H9 (cell line): ENCODE results near the gene HPGDS. TPM values are rescaled to one million over a fixed set of nuclear protein-coding genes. Genes with fewer than 3 reads are reported as not detected.

Source experiments
- DNase-seq: peaks from one replicate; pipeline ENCODE4 v3.0.0-alpha.2; 2017
- H2AFZ ChIP-seq: one replicate; pipeline ENCODE4 v1.6.1; 2013; ENCODE audit warnings: mild to moderate bottlenecking, low read length, control low read depth, moderate library complexity
- H2AK5ac ChIP-seq: 2 replicates; pipeline ENCODE4 v1.6.1; 2013; ENCODE audit warnings: low read length, control low read depth, mixed read lengths; ENCODE audit not compliant: insufficient read length
- H2BK120ac ChIP-seq: one replicate; pipeline ENCODE4 v1.6.1; 2013; ENCODE audit warnings: low read depth, mild to moderate bottlenecking, low read length, control low read depth, inconsistent platforms; ENCODE audit not compliant: poor library complexity, severe bottlenecking
- H2BK12ac ChIP-seq: 2 replicates; pipeline ENCODE4 v1.6.1; 2013; ENCODE audit warnings: low read length, control low read depth, mixed read lengths, low read depth; ENCODE audit not compliant: insufficient read length
- H2BK15ac ChIP-seq: 2 replicates; pipeline ENCODE4 v1.6.1; 2013; ENCODE audit warnings: low read depth, low read length, control low read depth
- H2BK20ac ChIP-seq: one replicate; pipeline ENCODE4 v1.6.1; 2013; ENCODE audit warnings: low read depth, mild to moderate bottlenecking, low read length, control low read depth, inconsistent platforms; ENCODE audit not compliant: poor library complexity, severe bottlenecking
- H2BK5ac ChIP-seq: 2 replicates; pipeline ENCODE4 v1.6.1; 2013; ENCODE audit warnings: low read length, control low read depth, mixed read lengths; ENCODE audit not compliant: insufficient read length
- H3K14ac ChIP-seq: 2 replicates; pipeline ENCODE4 v1.6.1; 2013; ENCODE audit warnings: low read length, control low read depth; ENCODE audit not compliant: insufficient read depth
- H3K18ac ChIP-seq: 2 replicates; pipeline ENCODE4 v1.6.1; 2013; ENCODE audit warnings: low read depth, mild to moderate bottlenecking, mixed read lengths, low read length, control low read depth; ENCODE audit not compliant: insufficient read length
- H3K23ac ChIP-seq: 2 replicates; pipeline ENCODE4 v1.6.1; 2013; ENCODE audit warnings: low read length, control low read depth, mixed read lengths, low read depth; ENCODE audit not compliant: insufficient read length
- H3K23me2 ChIP-seq: 2 replicates; pipeline ENCODE4 v1.6.1; 2013; ENCODE audit warnings: low read depth, mild to moderate bottlenecking, mixed read lengths, low read length, control low read depth; ENCODE audit not compliant: insufficient read length, poor library complexity, severe bottlenecking
- H3K27ac ChIP-seq: 2 replicates; pipeline ENCODE4 v1.5.1; 2013; ENCODE audit warnings: low read length, control low read depth, mixed read lengths, low read depth; ENCODE audit not compliant: insufficient read length
- H3K27me3 ChIP-seq: 2 replicates; pipeline ENCODE4 v1.6.1; 2013; ENCODE audit warnings: low read length, control low read depth, inconsistent platforms; ENCODE audit not compliant: insufficient read depth
- H3K4ac ChIP-seq: 2 replicates; pipeline ENCODE4 v1.6.1; 2013; ENCODE audit warnings: low read depth, mild to moderate bottlenecking, control low read depth, inconsistent platforms, low read length, moderate library complexity
- H3K4me1 ChIP-seq: 2 replicates; pipeline ENCODE4 v1.6.1; 2013; ENCODE audit warnings: low read length, control low read depth, inconsistent platforms; ENCODE audit not compliant: insufficient read depth
- H3K4me2 ChIP-seq: 2 replicates; pipeline ENCODE4 v1.6.1; 2013; ENCODE audit warnings: low read length, control low read depth, mixed read lengths; ENCODE audit not compliant: insufficient read length, insufficient read depth
- H3K56ac ChIP-seq: 2 replicates; pipeline ENCODE4 v1.6.1; 2013; ENCODE audit warnings: low read depth, mild to moderate bottlenecking, mixed read lengths, low read length, control low read depth; ENCODE audit not compliant: insufficient read length
- H3K79me1 ChIP-seq: 2 replicates; pipeline ENCODE4 v1.6.1; 2013; ENCODE audit warnings: low read depth, mild to moderate bottlenecking, moderate library complexity, low read length, control low read depth, inconsistent platforms; ENCODE audit not compliant: insufficient read depth, poor library complexity, severe bottlenecking
- H3K79me2 ChIP-seq: 2 replicates; pipeline ENCODE4 v1.6.1; 2013; ENCODE audit warnings: low read length, control low read depth, inconsistent platforms; ENCODE audit not compliant: insufficient read depth
- H3K9ac ChIP-seq: 2 replicates; pipeline ENCODE4 v1.6.1; 2013; ENCODE audit warnings: low read length, control low read depth, mixed read lengths; ENCODE audit not compliant: insufficient read length; ENCODE audit errors: extremely low read depth
- H3K9me3 ChIP-seq: one replicate; pipeline ENCODE4 v1.6.1; 2013; ENCODE audit warnings: low read depth, low read length, inconsistent platforms; ENCODE audit not compliant: control insufficient read depth
- H3T11ph ChIP-seq: one replicate; pipeline ENCODE4 v1.6.1; 2013; ENCODE audit warnings: mild to moderate bottlenecking, low read length, control low read depth, inconsistent platforms
- H4K20me1 ChIP-seq: one replicate; pipeline ENCODE4 v1.6.1; 2013; ENCODE audit not compliant: control insufficient read depth, insufficient read length, insufficient read depth
- H4K5ac ChIP-seq: 2 replicates; pipeline ENCODE4 v1.6.1; 2013; ENCODE audit warnings: low read depth, mild to moderate bottlenecking, mixed read lengths, low read length, control low read depth; ENCODE audit not compliant: insufficient read length
- H4K8ac ChIP-seq: replicated peaks from 2 replicates; pipeline ENCODE4 v1.6.1; 2013; ENCODE audit warnings: low read length, control low read depth, mixed read lengths, low read depth; ENCODE audit not compliant: insufficient read length
- H4K91ac ChIP-seq: 2 replicates; pipeline ENCODE4 v1.6.1; 2013; ENCODE audit warnings: low read depth, mild to moderate bottlenecking, moderate library complexity, mixed read lengths, low read length, control low read depth; ENCODE audit not compliant: insufficient read length
- H3K27ac Mint-ChIP-seq, 3 experiments: 2 replicates in 2 of 3; 3 replicates in 1 of 3; pipeline ENCODE4 v1.8.0; 2020 to 2021; ENCODE audit warnings: mixed read lengths in 3 of 3, mild to moderate bottlenecking in 1 of 3, moderate library complexity in 1 of 3
- H3K27me3 Mint-ChIP-seq: 2 replicates; pipeline ENCODE4 v1.8.0; 2021; ENCODE audit warnings: low read depth, mild to moderate bottlenecking, moderate library complexity, mixed read lengths
- H3K36me3 Mint-ChIP-seq, 3 experiments: 2 replicates in 2 of 3; 3 replicates in 1 of 3; pipeline ENCODE4 v1.8.0; 2020 to 2021; ENCODE audit warnings: low read depth in 3 of 3, mixed read lengths in 3 of 3; ENCODE audit not compliant: insufficient read depth in 1 of 3
- H3K4me1 Mint-ChIP-seq, 2 experiments: 2 replicates each; pipeline ENCODE4 v1.8.0; 2020; ENCODE audit warnings: mixed read lengths in 2 of 2
- H3K4me3 Mint-ChIP-seq, 2 experiments: 2 replicates in 1 of 2; 3 replicates in 1 of 2; pipeline ENCODE4 v1.8.0; 2020 to 2021; ENCODE audit warnings: mild to moderate bottlenecking in 2 of 2, mixed read lengths in 2 of 2, moderate library complexity in 1 of 2
- H3K9me3 Mint-ChIP-seq, 2 experiments: 2 replicates in 1 of 2; 3 replicates in 1 of 2; pipeline ENCODE4 v1.8.0; 2020; ENCODE audit warnings: mild to moderate bottlenecking in 2 of 2, mixed read lengths in 2 of 2, moderate library complexity in 1 of 2
- CTCF ChIP-seq: fragments of 200-600 bp; sonication (generic); conservative IDR thresholded peaks from 3 replicates; pipeline ENCODE4 v1.8.0; 2021; ENCODE audit warnings: antibody characterized with exemption, mild to moderate bottlenecking
- WGBS: extraction: QIAGEN DNeasy Blood & Tissue Kit; methylation state at CpG from one replicate; pipeline ENCODE4 v1.1.7; 2013; ENCODE audit warnings: missing lambda C conversion rate, low lambda C conversion rate, mixed read lengths; ENCODE audit not compliant: insufficient read length; ENCODE audit errors: extremely low coverage; 5-methylcytosine and 5-hydroxymethylcytosine counted together
- total RNA-seq: library from RNA; stranded (reverse); gene quantifications from 2 replicates; pipeline ENCODE4 v1.2.1, GENCODE V29; 2021

The HPGDS gene
- total RNA-seq, 1 experiment from 2014 or later: not detected

DNA sequence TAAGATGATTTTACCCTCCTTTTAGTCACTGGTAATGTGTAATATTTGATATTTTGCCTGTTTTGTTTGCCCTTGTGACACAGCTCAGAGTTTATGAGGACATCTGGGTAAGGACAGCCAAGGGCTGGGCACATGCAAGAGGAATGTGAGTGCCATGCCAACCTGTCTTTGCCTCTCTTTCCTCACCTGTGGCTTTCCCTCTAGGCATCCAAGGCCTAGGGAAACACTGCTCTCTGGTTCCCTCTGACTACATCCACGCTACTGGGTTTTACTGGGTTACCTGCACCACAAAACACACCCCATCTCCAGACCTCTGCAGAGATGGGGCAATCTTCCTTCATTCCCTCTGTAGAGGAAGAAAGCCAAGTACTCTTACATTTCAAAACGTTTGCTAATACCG lies 7.7 kb downstream of the HPGDS start:
- Histone ChIP-seq H3K27me3 (no peaks in the 10 kb centered on the region), H4K20me1 (no peaks in the 10 kb centered on the region), H3K23ac (no peak overlapping the region), H2AFZ (peak overlapping the region; percentile 48), H3K4ac (no peak overlapping the region), H2BK5ac (no peak overlapping the region), H3K56ac (no peak overlapping the region), H3K79me2 (no peaks in the 10 kb centered on the region), H2BK20ac (no peak overlapping the region), H3K23me2 (no peaks in the 10 kb centered on the region), H2AK5ac (no peak overlapping the region), H3K9me3 (no peaks in the 10 kb centered on the region), H4K8ac (no peak overlapping the region), H4K91ac (no peak overlapping the region), H2BK15ac (no peak overlapping the region), H3K18ac (no peak overlapping the region), H3K14ac (no peak overlapping the region), H3K79me1 (no peaks in the 10 kb centered on the region), H3T11ph (no peak overlapping the region), H3K4me2 (no peak overlapping the region), H3K9ac (no peak overlapping the region), H2BK120ac (no peak overlapping the region), H2BK12ac (no peak overlapping the region), H3K4me1 (no peaks in the 10 kb centered on the region), H4K5ac (no peak overlapping the region), H3K27ac (no peak overlapping the region)
- no peak overlapping the region for H3K4me3 Mint-ChIP-seq
- no peaks in the 10 kb centered on the region for H3K36me3 Mint-ChIP-seq
- H3K27me3 Mint-ChIP-seq: no peaks in the 10 kb centered on the region
- H3K4me1 Mint-ChIP-seq: peaks cover 5 to 20% of the 10 kb centered on the region in 2 experiments
- peak overlapping the region in 1 of 3 experiments; percentile 82; a peak in 2 of 7 replicates for H3K27ac Mint-ChIP-seq
- no peak for TF ChIP-seq CTCF
- no peaks in the 10 kb centered on the region for H3K9me3 Mint-ChIP-seq
- no peak for DNase-seq
- no CpG with 5 or more reads among the region's 3 CpGs for WGBS
